Activated CD4-positive, alpha-beta memory T cell treated with anti-CD3 and anti-CD28 coated beads for 36 hours (primary cell): Measurements from ENCODE around the gene OR8G5. TPM values are rescaled to one million over a fixed set of nuclear protein-coding genes. Genes with fewer than 3 reads are reported as not detected.
"Not testable (repeated sequence)": the region's sequence is repeated elsewhere in the genome, so short reads cannot be mapped to it uniquely, and the experiment has no call there.

Experiments used
- CTCF ChIA-PET: fragments of 350-600 bp; sonication (Branson Sonifier 250); formaldehyde crosslinking; loops from one replicate; lab custom pipeline; 2021; ENCODE audit warnings: antibody characterized with exemption, inconsistent platforms; lab: Charles Lee
- POLR2A ChIA-PET: fragments of 350-600 bp; sonication (Branson Sonifier 250); formaldehyde crosslinking; loops from one replicate; lab custom pipeline; 2021; ENCODE audit warnings: antibody characterized with exemption; lab: Charles Lee
- DNase-seq: peaks from one replicate; pipeline ENCODE4 v3.0.0-alpha.2; 2020
- H3K27ac Mint-ChIP-seq: one replicate; pipeline ENCODE4 v1.8.0; 2021; ENCODE audit warnings: mixed read lengths
- H3K27me3 Mint-ChIP-seq: one replicate; pipeline ENCODE4 v1.8.0; 2021; ENCODE audit warnings: mixed read lengths
- H3K36me3 Mint-ChIP-seq: one replicate; pipeline ENCODE4 v1.8.0; 2021; ENCODE audit warnings: mixed read lengths
- H3K4me1 Mint-ChIP-seq: one replicate; pipeline ENCODE4 v1.8.0; 2021; ENCODE audit warnings: low read depth, mixed read lengths
- H3K4me3 Mint-ChIP-seq: one replicate; pipeline ENCODE4 v1.8.0; 2021; ENCODE audit warnings: mild to moderate bottlenecking, mixed read lengths
- H3K9me3 Mint-ChIP-seq: one replicate; pipeline ENCODE4 v1.8.0; 2021; ENCODE audit warnings: mixed read lengths
- intact Hi-C: fragments of 100-400 bp; cut with micrococcal nuclease; formaldehyde crosslinking; loops from one replicate; pipeline ENCODE4 v1.15.1; 2023
- total RNA-seq, 2 experiments: library from RNA; stranded (reverse); gene quantifications; one replicate each; pipeline ENCODE4 v1.2.3, GENCODE V29; 2021

OR8G5 gene
- total RNA-seq = not detected

DNA sequence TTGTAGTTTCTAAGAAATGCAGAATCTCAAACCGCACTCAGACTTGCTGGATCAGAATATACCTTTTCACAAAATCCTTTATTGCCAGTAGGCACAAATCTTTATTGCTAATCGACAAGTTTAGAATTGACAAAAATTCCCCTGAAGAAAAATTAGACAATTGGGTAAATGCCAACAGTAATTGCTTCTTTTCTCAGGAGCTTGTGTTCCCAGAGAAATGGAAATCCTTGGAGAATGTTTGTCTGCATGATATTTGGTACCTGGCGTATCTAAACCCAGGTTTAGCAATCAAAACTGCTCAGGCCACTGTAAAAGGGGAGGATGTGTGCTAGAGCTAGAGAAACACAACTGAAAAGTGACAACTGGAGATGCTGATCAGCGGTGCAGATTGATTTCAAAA, at the start of gene OR8G5:
OR8G5 (plus strand) TSS at position 301 of the 400 bp plus-strand sequence. CDS start 8,556 bp downstream, outside the sequence.
- Mint-ChIP-seq H3K4me3 (no peak within 1 kb of the TSS), H3K4me1 (no peaks in the 10 kb centered on the region), H3K9me3 (no peaks in the 10 kb centered on the region), H3K27ac (no peak within 1 kb of the TSS), H3K36me3 (no peaks in the 10 kb centered on the region), H3K27me3 (no peaks in the 10 kb centered on the region)
- ChIA-PET CTCF (no interaction called here), POLR2A (no interaction called here)
- DNase-seq = no peak
- intact Hi-C loops = no loop called here

- DNase-seq = no peak
- no peaks in the 10 kb centered on the region for H3K27me3 Mint-ChIP-seq
- H3K4me1 Mint-ChIP-seq = no peaks in the 10 kb centered on the region
- no peak overlapping the region for H3K27ac Mint-ChIP-seq
- ChIA-PET CTCF (interaction anchor here (1.5 kb wide), 1 partner anchor 12 kb away, joined by 3 read pairs; no protein-coding TSS in a partner anchor), POLR2A (no interaction called here)
- no peaks in the 10 kb centered on the region for H3K36me3 Mint-ChIP-seq
- H3K4me3 Mint-ChIP-seq = no peak overlapping the region
- no peaks in the 10 kb centered on the region for H3K9me3 Mint-ChIP-seq
- intact Hi-C loops = no loop called here
These were observed 48.9 kb upstream of the OR8G5 start for GRCh38 chr11:124207102-124207792.

GRCh38 chr11:124209824-124210357, 46.3 kb upstream of the OR8G5 start:
- Mint-ChIP-seq H3K36me3 (no peaks in the 10 kb centered on the region), H3K4me1 (no peaks in the 10 kb centered on the region), H3K27me3 (no peaks in the 10 kb centered on the region), H3K4me3 (no peak overlapping the region), H3K9me3 (no peaks in the 10 kb centered on the region), H3K27ac (no peak overlapping the region)
- intact Hi-C loops = no loop called here
- CTCF ChIA-PET = no interaction called here
- POLR2A ChIA-PET = no interaction called here
- DNase-seq = no peak

- no peaks in the 10 kb centered on the region for H3K36me3 Mint-ChIP-seq
- DNase-seq = no peak
- H3K4me1 Mint-ChIP-seq = no peaks in the 10 kb centered on the region
- POLR2A ChIA-PET = no interaction called here
- no peaks in the 10 kb centered on the region for H3K9me3 Mint-ChIP-seq
- no peak overlapping the region for H3K27ac Mint-ChIP-seq
- intact Hi-C loops = no loop called here
- CTCF ChIA-PET = no interaction called here
- H3K27me3 Mint-ChIP-seq = no peaks in the 10 kb centered on the region
- no peak overlapping the region for H3K4me3 Mint-ChIP-seq
These were observed 45.8 kb upstream of the OR8G5 start for GRCh38 chr11:124210421-124210820.

- Mint-ChIP-seq H3K4me3 (no peak overlapping the region), H3K9me3 (no peaks in the 10 kb centered on the region), H3K36me3 (no peaks in the 10 kb centered on the region), H3K4me1 (no peaks in the 10 kb centered on the region), H3K27me3 (no peaks in the 10 kb centered on the region), H3K27ac (no peak overlapping the region)
- DNase-seq = no peak
- ChIA-PET POLR2A (no interaction called here), CTCF (no interaction called here)
- intact Hi-C loops = no loop called here
These were observed 44.9 kb upstream of the OR8G5 start for GRCh38 chr11:124211321-124211720.

DNA sequence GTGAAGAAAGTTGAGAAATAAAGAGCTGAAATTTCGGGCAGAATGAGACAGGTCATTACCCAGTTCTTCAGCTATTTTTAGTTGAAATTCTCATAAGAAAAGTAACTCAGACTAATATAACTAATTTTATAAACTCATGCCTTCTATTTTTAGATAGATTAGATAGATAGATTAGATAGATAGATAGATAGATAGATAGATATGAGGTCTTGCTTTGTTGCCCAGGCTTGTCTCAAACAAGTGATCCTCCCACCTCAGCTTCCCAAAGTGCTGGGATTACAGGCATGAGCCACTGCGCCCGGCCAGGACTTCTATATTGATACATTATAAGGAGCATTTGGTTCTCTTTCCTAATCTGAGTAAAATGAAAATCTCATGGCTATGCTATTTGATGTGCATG, 42.1 kb upstream of the OR8G5 start:
- POLR2A ChIA-PET = no interaction called here
- Mint-ChIP-seq H3K4me3 (no peak overlapping the region), H3K27me3 (no peaks in the 10 kb centered on the region), H3K27ac (no peak overlapping the region), H3K36me3 (no peaks in the 10 kb centered on the region), H3K4me1 (no peaks in the 10 kb centered on the region), H3K9me3 (no peaks in the 10 kb centered on the region)
- intact Hi-C loops = no loop called here
- CTCF ChIA-PET = no interaction called here
- DNase-seq = no peak

- Mint-ChIP-seq H3K36me3 (no peaks in the 10 kb centered on the region), H3K27me3 (no peaks in the 10 kb centered on the region), H3K4me1 (no peaks in the 10 kb centered on the region), H3K27ac (no peak overlapping the region), H3K9me3 (no peaks in the 10 kb centered on the region), H3K4me3 (no peak overlapping the region)
- POLR2A ChIA-PET = no interaction called here
- no peak for DNase-seq
- intact Hi-C loops = no loop called here
- CTCF ChIA-PET = no interaction called here
These were observed 37.0 kb upstream of the OR8G5 start for GRCh38 chr11:124219126-124219525.

DNA sequence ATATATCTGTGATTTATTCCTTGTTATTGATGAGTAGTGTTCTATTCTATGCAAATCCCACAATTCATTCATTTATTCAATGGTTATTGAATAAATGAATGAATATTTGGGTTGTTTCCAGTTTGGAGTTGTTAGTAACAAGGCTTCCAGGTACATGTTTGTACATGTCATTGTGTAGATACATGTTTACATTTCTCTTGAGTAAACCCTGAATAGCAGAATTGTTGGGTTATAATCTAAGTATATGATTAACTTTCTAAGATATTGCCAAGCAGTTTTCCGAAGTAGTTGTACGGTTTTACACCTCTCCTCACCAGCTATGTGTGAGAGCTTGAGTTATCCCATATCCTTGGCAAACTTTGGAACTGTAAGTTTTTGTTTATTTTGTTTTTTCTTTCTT, 33.8 kb upstream of the OR8G5 start:
- Mint-ChIP-seq H3K36me3 (no peaks in the 10 kb centered on the region), H3K27ac (no peak overlapping the region), H3K4me1 (no peaks in the 10 kb centered on the region), H3K4me3 (no peak overlapping the region), H3K9me3 (no peaks in the 10 kb centered on the region), H3K27me3 (peaks cover 3% of the 10 kb centered on the region)
- ChIA-PET CTCF (no interaction called here), POLR2A (no interaction called here)
- DNase-seq = no peak
- intact Hi-C loops = no loop called here

GRCh38 chr11:124224618-124225423, 31.4 kb upstream of the OR8G5 start:
- H3K27ac Mint-ChIP-seq, CTCF ChIA-PET, H3K4me3 Mint-ChIP-seq, intact Hi-C loops, H3K36me3 Mint-ChIP-seq, H3K27me3 Mint-ChIP-seq, H3K4me1 Mint-ChIP-seq, DNase-seq, H3K9me3 Mint-ChIP-seq, POLR2A ChIA-PET: not testable (repeated sequence)

DNA sequence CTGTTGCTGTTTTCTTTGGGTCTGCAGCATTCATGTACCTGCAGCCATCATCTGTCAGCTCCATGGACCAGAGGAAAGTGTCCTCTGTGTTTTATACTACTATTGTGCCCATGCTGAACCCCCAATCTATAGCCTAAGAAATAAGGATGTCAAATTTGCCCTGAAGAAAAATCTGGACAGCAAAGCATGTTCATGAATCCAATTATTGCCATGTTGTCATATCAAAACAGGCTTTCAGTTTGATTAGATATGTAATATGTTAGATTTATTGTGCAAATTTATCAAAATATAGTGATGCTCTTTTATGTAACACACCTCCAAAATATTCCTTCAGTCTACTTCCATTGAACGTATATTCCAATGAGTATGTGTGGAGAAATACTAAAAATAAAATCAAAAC, 30.7 kb upstream of the OR8G5 start:
- H3K36me3 Mint-ChIP-seq = no peaks in the 10 kb centered on the region
- H3K27ac Mint-ChIP-seq = no peak overlapping the region
- intact Hi-C loops = no loop called here
- no peaks in the 10 kb centered on the region for H3K9me3 Mint-ChIP-seq
- ChIA-PET CTCF (no interaction called here), POLR2A (no interaction called here)
- H3K27me3 Mint-ChIP-seq = peaks cover 3% of the 10 kb centered on the region
- no peaks in the 10 kb centered on the region for H3K4me1 Mint-ChIP-seq
- DNase-seq = no peak
- no peak overlapping the region for H3K4me3 Mint-ChIP-seq

- H3K4me3 Mint-ChIP-seq = no peak overlapping the region
- H3K9me3 Mint-ChIP-seq = no peaks in the 10 kb centered on the region
- H3K27ac Mint-ChIP-seq = no peak overlapping the region
- no peak for DNase-seq
- intact Hi-C loops = no loop called here
- CTCF ChIA-PET = no interaction called here
- H3K36me3 Mint-ChIP-seq = no peaks in the 10 kb centered on the region
- H3K4me1 Mint-ChIP-seq = no peaks in the 10 kb centered on the region
- POLR2A ChIA-PET = no interaction called here
- no peaks in the 10 kb centered on the region for H3K27me3 Mint-ChIP-seq
These were observed 22.8 kb upstream of the OR8G5 start for GRCh38 chr11:124233376-124233775.

- Mint-ChIP-seq H3K36me3 (no peaks in the 10 kb centered on the region), H3K9me3 (no peaks in the 10 kb centered on the region), H3K27me3 (peaks cover 4% of the 10 kb centered on the region), H3K4me3 (no peak overlapping the region), H3K27ac (no peak overlapping the region), H3K4me1 (no peaks in the 10 kb centered on the region)
- intact Hi-C loops = no loop called here
- ChIA-PET CTCF (no interaction called here), POLR2A (no interaction called here)
- no peak for DNase-seq
These were observed 17.7 kb upstream of the OR8G5 start for GRCh38 chr11:124238512-124238911.
